ENCODE results near the gene MVP. TPM values are rescaled to one million over a fixed set of nuclear protein-coding genes. Genes with fewer than 3 reads are reported as not detected.
A peak's percentile ranks its signal among the peaks of the same experiment; 100 is the strongest.

Gene MVP
- total and polyA plus RNA-seq, 10 donors, result 72.3 to 200 (median 152) TPM

GRCh38 chr16:29876217-29876593, 55.9 kb downstream of the MVP start:
- Histone ChIP-seq H3K4me3 (peak overlapping the region; percentile 7 to 66 (median 26)), H3K27me3 (replicated peaks in 1 of 7) (peaks cover 0 to 67% (median 28%) of the 10 kb centered on the region in 7 donors)
- 14 to 32% (median 24%) methylated on average over 18 of the region's 18 CpGs for WGBS, 5 donors

GRCh38 chr16:29876594-29877249, 56.5 kb downstream of the MVP start:
- 6 to 9% (median 8%) methylated on average over 36 to 45 of the region's 45 CpGs for WGBS, 5 donors
- Histone ChIP-seq H3K9me3 (no peaks in the 10 kb centered on the region), H3K4me3 (peak overlapping the region; percentile 7 to 66 (median 26)), H3K36me3 (no peaks in the 10 kb centered on the region), H3K27me3 (replicated peaks in 1 of 7) (peaks cover 0 to 67% (median 28%) of the 10 kb centered on the region in 7 donors), H3K4me1 (peaks cover 3 to 19% (median 16%) of the 10 kb centered on the region in 6 donors), H3K27ac (no peak overlapping the region)
- no peak for DNase-seq
- intact Hi-C loops (cut with DNase I; ENCODE audit: low total_unique reads), result no loop called here
- TF ChIP-seq CTCF (IDR thresholded peaks at IDR 0.05 in 8 of 11, conservative IDR thresholded peaks at IDR 0.05 in 3 of 11) (no peak), POLR2A (IDR thresholded peaks at IDR 0.05) (no peak), POLR2AphosphoS5 (IDR thresholded peaks at IDR 0.05) (no peak)

More at GRCh38 chr16:29876217-29876593, 55.9 kb downstream of the MVP start:
- intact Hi-C loops (cut with DNase I; ENCODE audit: low total_unique reads), result no loop called here
- no peak for DNase-seq
- H3K27ac ChIP-seq, result no peak overlapping the region
- peaks cover 3 to 19% (median 16%) of the 10 kb centered on the region in 6 donors for H3K4me1 ChIP-seq
- H3K36me3 ChIP-seq, result no peaks in the 10 kb centered on the region
- H3K9me3 ChIP-seq, result no peaks in the 10 kb centered on the region
- no peak for TF ChIP-seq CTCF (IDR thresholded peaks at IDR 0.05 in 8 of 11, conservative IDR thresholded peaks at IDR 0.05 in 3 of 11)
- TF ChIP-seq POLR2A (IDR thresholded peaks at IDR 0.05), result no peak
- TF ChIP-seq POLR2AphosphoS5 (IDR thresholded peaks at IDR 0.05), result no peak

GRCh38 chr16:29877266-29877961, 57.2 kb downstream of the MVP start:
- WGBS, 5 donors, result 15 to 22% (median 20%) methylated on average over 23 to 28 of the region's 28 CpGs
- Histone ChIP-seq H3K27me3 (replicated peaks in 1 of 7) (peaks cover 0 to 63% (median 28%) of the 10 kb centered on the region in 7 donors), H3K9me3 (no peaks in the 10 kb centered on the region), H3K27ac (no peak overlapping the region), H3K4me3 (peak overlapping the region in 3 of 8 donors; percentile 11 to 66 (median 28)), H3K4me1 (peaks cover 3 to 19% (median 16%) of the 10 kb centered on the region in 6 donors), H3K36me3 (no peaks in the 10 kb centered on the region)
- no peak for TF ChIP-seq CTCF (IDR thresholded peaks at IDR 0.05 in 8 of 11, conservative IDR thresholded peaks at IDR 0.05 in 3 of 11)
- TF ChIP-seq POLR2A (IDR thresholded peaks at IDR 0.05), result no peak
- no peak for TF ChIP-seq POLR2AphosphoS5 (IDR thresholded peaks at IDR 0.05)
- intact Hi-C loops (cut with DNase I; ENCODE audit: low total_unique reads), result no loop called here
- no peak for DNase-seq

GRCh38 chr16:29878172-29878571, 57.9 kb downstream of the MVP start:
- Histone ChIP-seq H3K36me3 (no peaks in the 10 kb centered on the region), H3K9me3 (no peaks in the 10 kb centered on the region), H3K4me3 (no peak overlapping the region), H3K27ac (no peak overlapping the region), H3K4me1 (peaks cover 3 to 19% (median 16%) of the 10 kb centered on the region in 6 donors), H3K27me3 (replicated peaks in 1 of 7) (peaks cover 0 to 63% (median 28%) of the 10 kb centered on the region in 7 donors)
- 91 to 95% (median 92%) methylated on average over 14 of the region's 14 CpGs for WGBS, 5 donors
- TF ChIP-seq POLR2A (IDR thresholded peaks at IDR 0.05) (no peak), CTCF (IDR thresholded peaks at IDR 0.05 in 8 of 11, conservative IDR thresholded peaks at IDR 0.05 in 3 of 11) (no peak), POLR2AphosphoS5 (IDR thresholded peaks at IDR 0.05) (no peak)
- no peak for DNase-seq
- intact Hi-C loops (cut with DNase I; ENCODE audit: low total_unique reads), result no loop called here

Data from spleen (tissue), 11 donors.